NCI-H2196 treated with DMSO at 0.1 percent for 48 hours (cell line): ENCODE data around the gene LSMEM2.
A peak's percentile ranks its signal among the peaks of the same experiment; 100 is the strongest.
"Not testable (repeated sequence)": the region's sequence is repeated elsewhere in the genome, so short reads cannot be mapped to it uniquely, and the experiment has no call there.

Experiments used
- DNase-seq: peaks from one replicate; lab custom pipeline; 2025; ENCODE audit not compliant: unreplicated experiment; lab: John Stamatoyannopoulos, UW

LSMEM2 gene

GRCh38 chr3:50278880-50279224, at the start of gene LSMEM2:
TSS of gene LSMEM2 (plus strand) at chr3:50279087. CDS start at chr3:50279114, 27 bp downstream.
- DNase-seq, result no peak

- DNase-seq, result no peak
Measured at GRCh38 chr3:50229490-50229889, 49.4 kb upstream of the LSMEM2 start.

DNA sequence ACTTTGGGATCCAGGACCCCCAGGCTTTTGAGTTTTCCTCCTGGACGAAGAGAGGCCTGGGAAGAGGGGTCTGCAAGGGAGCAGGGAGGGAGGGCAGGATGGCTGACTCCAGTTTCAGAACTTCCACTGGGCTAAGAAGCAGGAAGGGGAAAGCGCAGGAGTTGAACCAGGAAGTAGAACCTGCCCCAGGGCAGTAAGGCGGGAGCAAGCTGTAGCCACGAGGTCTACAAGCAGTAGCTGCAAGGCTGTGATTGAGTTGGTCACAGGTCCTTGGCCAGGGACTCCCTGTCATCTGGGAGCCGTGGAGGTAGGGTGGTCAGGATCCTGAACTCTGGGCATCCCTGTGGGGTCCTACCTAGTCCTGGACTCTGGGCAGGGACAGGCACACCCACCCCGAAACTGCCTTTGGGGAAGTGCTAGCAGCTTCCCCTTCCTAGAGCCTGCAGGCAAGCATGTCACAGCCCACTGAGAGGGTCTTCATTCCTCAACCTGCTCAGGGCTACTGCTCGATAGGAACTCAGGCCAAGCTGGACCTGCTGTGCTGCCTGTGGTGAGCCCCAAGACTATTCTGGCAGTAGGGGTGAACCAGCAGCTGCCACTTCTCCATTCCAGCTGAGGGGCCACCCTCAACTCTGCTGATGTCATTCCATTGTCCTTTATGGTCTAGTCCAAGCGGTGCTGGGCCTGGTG, 48.6 kb upstream of the LSMEM2 start:
- DNase-seq, result no peak

GRCh38 chr3:50230794-50231125, 48.1 kb upstream of the LSMEM2 start:
- DNase-seq, result no peak

- DNase-seq, result no peak
Measured at GRCh38 chr3:50231581-50231980, 47.3 kb upstream of the LSMEM2 start.

GRCh38 chr3:50232303-50232702, 46.6 kb upstream of the LSMEM2 start:
- no peak for DNase-seq

DNA sequence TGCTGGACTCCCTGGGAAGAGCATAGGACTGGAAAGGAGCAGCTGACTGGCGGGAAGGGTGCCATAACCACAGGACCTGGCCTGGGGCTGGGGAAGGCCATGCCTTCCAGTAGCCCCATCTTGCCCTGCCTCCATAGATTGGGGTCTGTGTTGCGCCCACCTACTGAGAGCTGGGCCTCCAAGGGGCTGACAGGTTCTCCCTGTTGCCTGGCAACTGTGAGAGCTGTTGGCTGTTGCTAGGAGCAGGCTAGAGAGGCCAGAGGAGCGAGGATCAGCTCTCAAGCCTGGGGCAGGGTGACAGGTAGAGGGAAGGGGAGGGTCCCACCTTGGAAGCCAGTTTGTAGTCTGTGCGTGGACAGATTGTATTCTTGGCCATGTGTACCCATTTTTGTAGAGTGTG, 45.7 kb upstream of the LSMEM2 start:
- no peak for DNase-seq

GRCh38 chr3:50235716-50236483, 43.0 kb upstream of the LSMEM2 start, which contains the start of gene GNAI2:
TSS of gene GNAI2 (plus strand) at chr3:50236204. CDS start at chr3:50236336, 132 bp downstream.
- peak; percentile 75 for DNase-seq

DNA sequence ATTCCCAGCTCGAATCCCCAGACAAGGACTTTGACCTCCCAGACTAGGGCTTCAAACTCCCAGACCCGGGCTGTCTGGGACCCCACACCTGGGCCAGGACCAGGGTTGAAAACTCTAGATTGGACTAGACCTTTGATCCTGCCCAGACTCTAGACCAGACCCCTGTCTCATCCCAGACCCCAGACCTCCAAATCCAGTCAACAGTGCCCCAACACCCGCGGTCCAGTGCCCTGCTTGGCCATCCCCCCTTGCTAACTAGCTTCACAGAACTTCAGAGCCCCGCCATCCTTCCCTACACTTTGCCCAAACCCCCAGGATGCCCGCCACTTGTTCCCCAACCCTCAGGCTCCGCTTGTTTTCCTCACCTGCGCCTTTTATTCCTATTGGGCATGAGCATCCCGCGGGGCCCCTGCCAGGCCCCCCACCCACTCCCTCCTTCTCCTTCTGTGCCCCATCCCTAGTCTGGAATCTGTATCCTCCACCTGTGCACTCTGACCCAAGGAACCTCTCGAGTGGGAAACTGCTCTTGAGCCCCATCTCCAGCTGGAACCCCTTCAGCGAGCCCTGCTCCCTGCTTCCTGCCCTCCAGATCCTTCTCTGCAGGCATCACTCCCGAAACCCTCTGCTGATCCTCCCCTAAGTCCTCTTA, 42.3 kb upstream of the LSMEM2 start:
- no peak for DNase-seq

DNA sequence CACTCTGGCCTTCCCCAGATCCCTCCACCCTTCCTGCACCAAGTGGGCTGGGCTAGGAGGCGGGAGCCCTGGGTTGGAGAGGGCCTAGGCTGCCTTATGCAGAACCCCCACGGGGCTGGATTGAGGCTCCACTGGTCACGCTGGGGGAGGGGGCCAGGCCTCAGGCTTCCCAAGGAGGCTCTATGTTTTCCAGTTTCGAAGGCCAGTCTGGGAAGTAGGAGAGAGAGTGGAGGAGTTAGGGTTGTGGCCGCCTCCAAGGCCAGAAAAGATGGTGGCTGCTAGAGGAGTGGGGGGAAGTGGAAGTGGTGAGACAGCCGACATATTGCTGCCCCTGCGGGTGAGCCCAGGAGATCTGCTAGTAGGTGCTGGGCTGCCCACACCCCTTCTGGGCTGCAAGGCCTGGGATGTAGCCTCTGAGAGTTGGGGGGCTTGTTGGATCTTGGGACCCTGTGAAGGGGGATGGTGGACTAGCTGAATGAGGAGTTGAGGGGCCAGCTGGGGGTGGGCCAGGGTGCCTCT, 41.7 kb upstream of the LSMEM2 start:
- DNase-seq, result no peak

- peak; percentile 18 for DNase-seq
Measured at GRCh38 chr3:50237754-50238548, 40.9 kb upstream of the LSMEM2 start.

DNA sequence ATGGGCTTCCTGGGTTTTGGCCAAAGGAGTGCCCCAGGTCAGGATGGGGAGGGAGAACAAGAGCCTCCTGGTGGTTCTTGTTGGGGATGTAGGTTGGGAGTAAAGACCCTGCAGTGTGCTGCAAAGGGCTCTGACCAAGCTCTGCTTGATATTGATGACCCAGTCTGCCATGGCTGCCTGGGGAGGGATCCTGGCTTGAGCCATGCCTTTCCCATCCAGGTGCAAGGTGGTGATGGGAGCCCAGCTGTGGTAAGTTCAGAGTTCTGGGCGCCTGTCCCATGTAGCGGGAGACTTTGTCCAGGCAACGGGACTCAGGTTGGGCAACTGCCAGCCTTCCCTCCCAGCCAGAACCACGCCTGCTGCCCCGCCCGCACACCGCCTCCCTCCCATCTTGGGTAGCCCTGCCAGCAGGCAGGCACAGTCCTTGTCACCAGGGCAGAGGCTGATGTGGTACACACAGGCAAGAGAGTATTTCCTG, 40.3 kb upstream of the LSMEM2 start:
- DNase-seq, result no peak

GRCh38 chr3:50239649-50240048, 39.2 kb upstream of the LSMEM2 start:
- DNase-seq, result no peak

- DNase-seq, result no peak
Measured at GRCh38 chr3:50241163-50241562, 37.7 kb upstream of the LSMEM2 start.

DNA sequence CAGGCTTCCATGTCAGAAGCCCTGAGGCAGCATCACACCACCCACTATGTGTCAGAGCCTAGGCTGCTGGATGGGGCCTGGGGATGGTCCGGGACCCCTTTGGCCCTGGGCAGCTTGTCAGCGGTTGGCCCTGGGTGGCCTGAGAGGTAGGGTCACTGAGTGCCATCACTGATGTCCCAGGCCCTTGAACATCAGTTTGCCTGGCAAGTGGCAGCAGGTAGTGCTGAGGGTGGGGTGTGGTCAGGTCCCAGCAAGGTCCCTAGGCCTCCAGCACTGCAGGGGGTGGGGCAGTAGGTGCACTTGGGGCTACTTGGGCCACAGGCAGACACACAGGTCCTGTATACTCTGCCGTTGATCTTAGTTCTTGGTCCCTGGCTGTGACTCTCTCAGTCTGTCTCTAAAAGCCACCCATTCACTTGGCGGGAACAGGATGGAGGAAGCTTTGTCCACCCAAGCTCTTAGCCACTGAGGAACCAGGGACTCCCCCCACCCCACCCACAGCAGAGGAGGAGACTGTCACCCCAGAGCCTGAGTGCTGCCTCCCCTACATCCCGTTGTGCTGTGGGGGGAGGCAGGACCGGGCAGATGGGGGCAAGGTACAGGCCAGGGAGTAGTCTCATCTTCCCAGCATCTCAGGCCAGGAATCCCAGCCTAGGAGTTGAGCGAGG, 37.0 kb upstream of the LSMEM2 start:
- DNase-seq, result no peak

DNA sequence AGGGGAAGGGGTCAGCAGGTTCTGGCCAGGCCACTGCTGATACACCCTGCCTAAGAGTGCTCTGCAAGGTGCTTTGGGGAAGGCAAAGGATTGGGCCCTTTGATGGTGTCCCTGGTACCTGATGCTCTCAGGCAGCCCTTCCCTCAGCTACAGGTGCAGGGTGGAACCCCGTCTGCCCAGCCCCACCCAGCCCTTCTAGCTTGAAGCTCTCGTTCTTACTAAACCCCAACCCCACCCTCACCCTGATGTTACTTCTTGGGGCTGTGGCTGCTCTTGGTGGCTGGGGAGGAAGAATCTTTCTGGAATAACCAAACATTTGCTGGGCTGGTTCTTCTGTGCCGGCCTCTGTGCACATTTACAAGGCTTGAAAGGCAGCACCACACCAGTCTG, 36.5 kb upstream of the LSMEM2 start:
- DNase-seq, result no peak

DNA sequence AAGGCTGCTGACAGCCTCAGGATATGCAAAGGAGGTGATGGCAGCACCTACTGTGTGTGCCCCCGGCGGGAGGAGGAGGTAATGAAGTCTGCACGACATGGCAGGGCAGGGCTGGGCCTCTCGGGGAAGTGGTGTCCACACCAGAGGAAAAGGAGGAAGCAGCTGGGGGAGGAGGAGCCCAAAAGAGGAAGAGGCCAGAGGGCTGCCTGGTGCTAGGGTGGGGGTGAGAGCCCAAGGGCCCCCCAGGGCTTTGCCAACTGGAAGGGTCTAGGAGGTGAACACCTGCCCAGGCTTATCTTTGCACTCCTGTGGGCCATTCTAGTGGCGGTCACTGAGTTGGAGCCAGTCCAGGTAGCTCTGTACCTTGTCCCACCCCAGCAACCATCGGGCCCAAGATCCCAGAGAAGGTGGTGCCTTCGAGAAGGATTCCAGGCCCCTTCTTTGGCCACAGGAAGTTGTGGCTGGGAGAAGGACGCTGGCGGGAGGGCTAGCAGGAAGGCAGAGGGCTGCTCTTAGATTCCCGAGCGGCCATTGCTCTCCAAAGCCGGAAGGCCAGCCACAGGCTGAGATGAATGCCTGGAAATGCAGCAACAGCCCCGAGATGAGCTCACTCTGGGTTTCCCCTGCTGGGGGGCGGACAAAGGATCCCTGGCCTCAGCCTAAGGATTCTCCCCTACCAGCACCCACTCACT, 35.9 kb upstream of the LSMEM2 start:
- DNase-seq, result no peak

DNA sequence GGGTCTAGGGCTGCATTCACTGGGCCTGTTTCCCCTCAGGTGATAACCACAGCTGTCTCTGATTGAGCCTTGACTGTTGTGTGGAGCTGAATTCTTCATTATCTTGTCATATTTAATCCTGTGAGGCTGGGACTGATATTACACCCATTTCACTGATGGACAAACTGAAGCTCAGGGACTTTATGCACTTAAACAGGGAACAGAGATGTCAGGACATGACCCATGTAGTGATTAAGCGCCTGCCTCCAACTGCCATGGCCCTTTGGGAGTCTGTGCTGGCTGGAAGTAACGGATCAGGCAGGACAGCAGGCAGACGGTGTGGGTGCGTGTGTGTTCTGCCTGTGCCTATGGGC, 35.4 kb upstream of the LSMEM2 start:
- no peak for DNase-seq

- not testable (repeated sequence) for DNase-seq
Measured at GRCh38 chr3:50244813-50245212, 34.1 kb upstream of the LSMEM2 start.

DNA sequence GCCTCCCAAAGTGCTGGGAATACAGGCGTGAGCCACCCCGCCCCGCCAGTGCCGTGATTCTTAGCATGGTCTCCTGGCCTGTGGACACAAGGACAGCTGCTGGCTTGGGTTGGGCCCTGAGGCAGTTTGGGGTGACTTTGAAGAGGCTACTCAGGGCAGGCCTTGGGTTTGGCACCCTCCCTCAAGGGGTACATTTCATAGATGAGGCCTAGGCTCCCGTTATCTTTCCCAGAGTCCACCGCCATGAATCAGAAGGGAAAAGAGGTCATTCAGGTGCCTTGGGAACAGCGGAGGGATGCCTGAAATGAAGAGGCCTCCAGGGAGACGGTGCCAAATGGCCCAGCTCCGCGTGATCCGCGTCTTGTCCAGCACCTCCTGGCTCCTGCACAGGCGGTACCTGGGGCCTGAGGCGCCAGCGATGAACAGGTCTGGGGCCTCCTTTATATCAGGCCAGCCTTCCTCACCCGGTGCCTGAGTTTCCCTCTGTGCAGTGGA, 33.6 kb upstream of the LSMEM2 start:
- DNase-seq, result no peak
